Neural crest cell (in vitro differentiated cells): ENCODE results near the gene KRTAP12-3. TPM values are rescaled to one million over a fixed set of nuclear protein-coding genes. Genes with fewer than 3 reads are reported as not detected.

Experiments used
- DNase-seq: peaks from one replicate; pipeline ENCODE4 v3.0.0; 2021; ENCODE audit warnings: low read depth, mixed read lengths, low spot score
- H3K27ac Mint-ChIP-seq: one replicate; pipeline ENCODE4 v1.8.0; 2021; ENCODE audit warnings: mild to moderate bottlenecking, mixed read lengths; ENCODE audit not compliant: unreplicated experiment
- H3K27me3 Mint-ChIP-seq: 2 replicates; pipeline ENCODE4 v1.8.0; 2021; ENCODE audit warnings: low read depth, mild to moderate bottlenecking, mixed read lengths
- H3K36me3 Mint-ChIP-seq: 2 replicates; pipeline ENCODE4 v1.8.0; 2021; ENCODE audit warnings: low read depth, mild to moderate bottlenecking, mixed read lengths
- H3K4me1 Mint-ChIP-seq: 2 replicates; pipeline ENCODE4 v1.8.0; 2021; ENCODE audit warnings: mixed read lengths
- H3K4me3 Mint-ChIP-seq: one replicate; pipeline ENCODE4 v1.8.0; 2021; ENCODE audit warnings: mild to moderate bottlenecking, mixed read lengths
- H3K9me3 Mint-ChIP-seq: 2 replicates; pipeline ENCODE4 v1.8.0; 2021; ENCODE audit warnings: mixed read lengths
- total RNA-seq: library from RNA; stranded (reverse); gene quantifications from 2 replicates; pipeline ENCODE4 v1.2.1, GENCODE V29; 2021
- TF ChIP-seq, protein P1 (sequence below): fragments of 200-600 bp; sonication (generic); conservative IDR thresholded peaks from 2 replicates; pipeline ENCODE4 v1.5.0; 2021; ENCODE audit warnings: antibody characterized with exemption, mild to moderate bottlenecking

The KRTAP12-3 gene
- total RNA-seq, 1 donor from 2014 or later: not detected

GRCh38 chr21:44648557-44649311 is 9.0 kb upstream of the KRTAP12-3 start:
- Mint-ChIP-seq H3K9me3 (peaks cover 7% of the 10 kb centered on the region), H3K27ac (no peak overlapping the region), H3K36me3 (peaks cover 2% of the 10 kb centered on the region), H3K4me3 (no peak overlapping the region), H3K4me1 (no peaks in the 10 kb centered on the region), H3K27me3 (peaks cover 6% of the 10 kb centered on the region)
- DNase-seq: no peak
- TF ChIP-seq, protein P1, sequence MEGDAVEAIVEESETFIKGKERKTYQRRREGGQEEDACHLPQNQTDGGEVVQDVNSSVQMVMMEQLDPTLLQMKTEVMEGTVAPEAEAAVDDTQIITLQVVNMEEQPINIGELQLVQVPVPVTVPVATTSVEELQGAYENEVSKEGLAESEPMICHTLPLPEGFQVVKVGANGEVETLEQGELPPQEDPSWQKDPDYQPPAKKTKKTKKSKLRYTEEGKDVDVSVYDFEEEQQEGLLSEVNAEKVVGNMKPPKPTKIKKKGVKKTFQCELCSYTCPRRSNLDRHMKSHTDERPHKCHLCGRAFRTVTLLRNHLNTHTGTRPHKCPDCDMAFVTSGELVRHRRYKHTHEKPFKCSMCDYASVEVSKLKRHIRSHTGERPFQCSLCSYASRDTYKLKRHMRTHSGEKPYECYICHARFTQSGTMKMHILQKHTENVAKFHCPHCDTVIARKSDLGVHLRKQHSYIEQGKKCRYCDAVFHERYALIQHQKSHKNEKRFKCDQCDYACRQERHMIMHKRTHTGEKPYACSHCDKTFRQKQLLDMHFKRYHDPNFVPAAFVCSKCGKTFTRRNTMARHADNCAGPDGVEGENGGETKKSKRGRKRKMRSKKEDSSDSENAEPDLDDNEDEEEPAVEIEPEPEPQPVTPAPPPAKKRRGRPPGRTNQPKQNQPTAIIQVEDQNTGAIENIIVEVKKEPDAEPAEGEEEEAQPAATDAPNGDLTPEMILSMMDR: no peak

- no peaks in the 10 kb centered on the region for H3K4me1 Mint-ChIP-seq
- H3K4me3 Mint-ChIP-seq: no peak overlapping the region
- no peak overlapping the region for H3K27ac Mint-ChIP-seq
- peaks cover 5% of the 10 kb centered on the region for H3K9me3 Mint-ChIP-seq
- peaks cover 2% of the 10 kb centered on the region for H3K36me3 Mint-ChIP-seq
- DNase-seq: no peak
- TF ChIP-seq, protein P1: no peak
- H3K27me3 Mint-ChIP-seq: peaks cover 6% of the 10 kb centered on the region
Observed at GRCh38 chr21:44649521-44650100, 8.1 kb upstream of the KRTAP12-3 start.

GRCh38 chr21:44650265-44650972 is 7.3 kb upstream of the KRTAP12-3 start:
- TF ChIP-seq, protein P1: no peak
- no peak for DNase-seq

DNA sequence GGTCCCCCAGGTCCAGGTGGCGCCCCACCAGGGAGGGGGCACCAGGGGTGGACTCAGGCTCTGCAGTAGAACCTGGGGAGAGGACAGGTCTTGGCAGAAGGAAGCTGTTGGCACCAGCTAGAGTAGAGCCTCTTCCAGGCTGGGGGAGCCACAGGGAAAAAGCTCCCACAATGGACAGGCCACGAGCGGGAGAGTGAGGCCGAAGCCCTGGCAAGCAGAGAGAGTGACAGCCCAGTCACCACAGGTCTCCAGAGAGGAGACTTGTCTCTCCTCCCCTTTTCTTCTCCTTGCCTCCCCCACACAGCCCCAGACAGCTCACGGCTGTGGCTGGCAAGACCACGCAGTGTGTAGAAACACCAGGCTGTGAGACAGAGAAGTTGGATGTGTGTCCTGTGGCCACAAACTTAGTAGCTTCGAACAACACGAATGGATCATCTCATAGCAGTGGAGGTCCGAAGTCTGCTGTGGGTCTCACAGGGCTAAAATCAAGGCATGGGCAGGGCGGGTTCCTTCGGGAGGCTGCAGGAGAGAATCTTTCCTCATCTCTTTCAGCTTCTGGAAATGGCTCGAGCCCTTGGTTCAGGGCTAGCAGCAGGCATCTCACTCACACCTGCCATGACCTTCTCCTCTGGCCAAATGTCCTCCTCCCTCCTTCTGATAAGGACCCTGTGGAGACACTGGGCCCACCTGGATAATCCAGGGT is 6.6 kb upstream of the KRTAP12-3 start:
- no peaks in the 10 kb centered on the region for H3K4me1 Mint-ChIP-seq
- TF ChIP-seq, protein P1: no peak
- DNase-seq: no peak
- no peaks in the 10 kb centered on the region for H3K9me3 Mint-ChIP-seq
- H3K36me3 Mint-ChIP-seq: no peaks in the 10 kb centered on the region
- peaks cover 6% of the 10 kb centered on the region for H3K27me3 Mint-ChIP-seq
- H3K27ac Mint-ChIP-seq: no peak overlapping the region
- no peak overlapping the region for H3K4me3 Mint-ChIP-seq

More at GRCh38 chr21:44650265-44650972, 7.3 kb upstream of the KRTAP12-3 start:
- Mint-ChIP-seq H3K27me3 (peaks cover 6% of the 10 kb centered on the region), H3K9me3 (no peaks in the 10 kb centered on the region), H3K36me3 (no peaks in the 10 kb centered on the region), H3K4me1 (no peaks in the 10 kb centered on the region), H3K4me3 (no peak overlapping the region), H3K27ac (no peak overlapping the region)

DNA sequence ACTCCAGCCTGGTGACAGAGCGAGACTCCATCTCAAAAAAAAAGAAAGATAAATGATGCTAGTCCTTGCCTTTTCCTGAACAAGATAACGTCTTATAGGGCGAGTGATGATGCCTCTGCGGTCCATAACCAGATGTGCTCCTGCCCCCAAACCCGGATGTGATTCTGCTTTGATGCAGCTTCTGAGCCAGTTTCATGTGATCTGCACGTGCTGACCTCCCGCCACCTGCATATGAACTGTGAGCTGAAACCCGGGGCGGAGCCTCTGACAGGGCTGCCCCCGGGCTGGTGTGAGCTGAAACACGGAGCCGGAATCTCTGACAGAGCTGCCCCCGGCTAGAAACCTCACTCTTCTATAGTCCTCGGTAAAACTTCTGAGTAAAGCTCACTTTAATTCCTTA is 4.6 kb upstream of the KRTAP12-3 start:
- Mint-ChIP-seq H3K36me3 (no peaks in the 10 kb centered on the region), H3K4me3 (no peak overlapping the region), H3K4me1 (no peaks in the 10 kb centered on the region), H3K27ac (no peak overlapping the region), H3K27me3 (no peaks in the 10 kb centered on the region), H3K9me3 (peaks cover 2% of the 10 kb centered on the region)
- DNase-seq: no peak
- TF ChIP-seq, protein P1: no peak
